HS-5 (cell line): ENCODE measurements around the gene BMS1.
"Not testable (repeated sequence)": the region's sequence is repeated elsewhere in the genome, so short reads cannot be mapped to it uniquely, and the experiment has no call there.

ENCODE experiments used
- DNase-seq: peaks from one replicate; pipeline ENCODE4 v3.0.0-alpha.2; 2012; ENCODE audit warnings: low read depth

Gene BMS1

DNA sequence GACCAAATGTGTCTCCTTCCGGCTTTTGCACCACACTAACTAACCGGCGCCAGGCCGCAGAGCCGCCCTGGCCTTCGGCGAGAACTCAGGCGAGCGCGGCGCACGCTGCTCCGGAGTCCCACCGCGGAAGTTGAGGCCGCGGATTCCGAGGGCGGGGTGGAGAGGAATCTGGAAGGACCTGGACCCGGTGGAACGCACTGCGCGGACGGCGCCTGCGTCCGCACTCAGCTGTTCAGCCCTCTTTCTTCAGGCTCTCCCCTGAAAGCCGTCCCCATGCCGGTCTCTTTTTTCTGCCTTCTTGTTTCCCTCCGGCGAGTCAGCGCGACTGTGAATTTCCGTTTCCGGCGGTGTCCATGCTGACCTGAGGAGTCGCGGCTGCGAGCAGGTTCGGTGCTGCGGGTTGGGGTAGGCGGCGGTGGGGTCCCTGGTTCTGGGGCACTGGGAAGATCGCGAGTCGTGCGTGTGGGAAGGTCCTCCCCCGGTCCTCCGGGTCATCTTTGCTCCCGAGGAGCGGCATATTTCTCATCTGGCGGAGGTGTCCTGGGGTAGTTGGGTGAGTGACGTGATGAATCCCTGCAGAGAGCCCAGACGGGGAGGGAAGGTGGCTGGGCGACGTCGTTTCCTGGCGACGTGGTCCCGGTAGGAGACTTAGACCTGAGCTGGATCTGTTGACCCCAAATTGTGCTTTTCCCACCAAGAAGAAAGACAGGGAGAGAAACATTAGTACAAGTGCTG, at the start of gene BMS1:
Gene BMS1, plus strand, starts transcription at position 350 of the 735 bp plus-strand sequence. CDS start 1,600 bp downstream, outside the sequence.
- DNase-seq = peak; percentile 83

- no peak for DNase-seq
Measured at GRCh38 chr10:42734536-42734935, 48.1 kb upstream of the BMS1 start.

DNA sequence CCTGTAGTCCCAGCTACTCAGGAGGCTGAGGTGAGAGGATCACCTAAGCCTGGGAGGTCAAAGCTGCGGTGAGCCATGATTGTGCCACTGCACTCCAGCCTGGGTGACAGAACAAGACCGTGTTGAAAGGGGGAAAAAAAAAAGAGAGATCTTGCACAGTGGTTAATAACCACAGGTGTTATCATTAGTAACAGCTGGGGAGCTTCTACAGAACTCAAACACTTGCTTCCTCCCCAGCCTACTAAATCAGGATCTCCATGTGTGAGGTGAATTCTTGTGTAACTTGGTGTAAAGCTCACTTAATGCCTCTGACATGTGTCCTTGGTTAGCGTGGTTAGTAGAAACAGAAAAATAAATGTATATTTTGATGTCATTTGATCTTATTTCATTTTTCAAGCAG, 43.9 kb upstream of the BMS1 start:
- DNase-seq = no peak

GRCh38 chr10:42741536-42741935, 41.1 kb upstream of the BMS1 start:
- not testable (repeated sequence) for DNase-seq

DNA sequence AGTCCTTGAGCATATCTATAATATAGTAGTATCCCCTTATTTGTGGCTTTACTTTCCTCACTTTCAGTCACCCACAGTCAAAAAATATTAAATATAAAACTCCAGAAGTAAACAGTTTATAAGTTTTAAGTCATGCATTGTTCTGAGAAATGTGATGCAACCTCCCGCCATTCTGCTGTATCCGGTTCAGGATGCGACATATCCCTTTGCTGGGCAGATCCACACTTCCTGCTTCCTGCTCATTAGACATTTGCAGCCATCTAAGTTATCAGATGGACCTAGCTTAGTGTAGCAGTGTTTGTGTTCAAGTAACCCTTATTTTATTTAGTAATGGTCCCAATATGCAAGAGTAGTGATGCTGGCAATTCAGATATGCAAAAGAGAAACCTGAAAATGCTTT, 38.9 kb upstream of the BMS1 start:
- no peak for DNase-seq

DNA sequence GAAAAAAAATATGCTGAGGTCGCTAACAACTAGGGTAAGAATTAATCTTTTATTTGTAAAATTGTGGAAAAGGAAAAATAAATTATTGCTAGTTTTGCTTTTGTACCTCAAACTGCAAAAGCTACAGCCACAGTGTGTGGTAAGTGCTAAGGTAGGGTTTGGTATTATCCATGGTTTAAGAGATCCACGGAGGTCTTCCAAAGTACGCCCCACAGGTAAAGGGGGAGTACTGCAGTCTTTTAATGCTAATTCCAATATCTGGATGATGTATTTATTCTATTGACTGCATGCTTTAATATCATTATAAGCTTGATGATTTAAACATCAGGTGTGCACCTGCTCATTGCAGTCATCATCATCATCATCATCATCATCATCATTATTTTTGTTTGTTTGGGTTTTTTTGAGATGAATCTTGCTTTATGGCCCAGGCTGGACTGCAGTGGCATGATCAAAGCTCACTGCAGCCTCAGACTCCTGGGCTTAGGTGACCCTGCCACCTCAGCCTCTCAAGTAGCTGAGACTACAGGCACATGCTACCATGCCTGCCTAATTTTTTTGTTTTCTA, 38.4 kb upstream of the BMS1 start:
- no peak for DNase-seq

- peak; percentile 22 for DNase-seq
Measured at GRCh38 chr10:42753126-42753506, 29.5 kb upstream of the BMS1 start.

DNA sequence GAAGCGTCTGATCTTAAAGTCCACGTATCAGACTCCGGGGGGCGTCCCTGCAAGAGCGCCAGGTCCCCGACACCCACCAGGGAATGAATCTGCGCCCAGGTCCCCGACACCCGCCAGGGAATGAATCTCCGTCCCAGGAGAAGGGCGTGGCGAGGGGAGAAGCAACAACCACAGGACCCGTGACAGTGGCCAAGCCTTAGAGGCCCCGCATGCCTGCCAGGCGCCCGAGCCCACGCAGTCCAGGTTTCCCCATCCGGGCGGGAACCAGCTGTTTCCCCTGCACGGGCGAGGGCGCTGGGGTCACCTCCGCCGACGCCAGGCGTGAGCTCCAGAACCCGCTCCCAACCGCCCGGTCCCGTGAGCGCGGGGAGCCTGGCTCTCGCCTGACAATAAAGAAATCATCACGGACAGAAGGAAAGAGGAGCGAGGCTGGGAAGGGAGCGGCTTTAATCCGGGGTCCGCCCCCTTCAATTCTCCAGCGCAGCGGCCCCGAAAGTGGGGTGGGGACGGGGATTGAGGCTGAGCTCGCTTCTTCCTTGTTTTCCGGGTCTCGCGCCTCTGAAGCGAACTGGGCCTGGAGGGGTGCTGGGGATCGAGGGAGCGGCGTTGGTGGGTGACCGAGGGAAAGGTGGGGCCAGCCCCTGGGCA, 29.0 kb upstream of the BMS1 start:
- DNase-seq = no peak

DNA sequence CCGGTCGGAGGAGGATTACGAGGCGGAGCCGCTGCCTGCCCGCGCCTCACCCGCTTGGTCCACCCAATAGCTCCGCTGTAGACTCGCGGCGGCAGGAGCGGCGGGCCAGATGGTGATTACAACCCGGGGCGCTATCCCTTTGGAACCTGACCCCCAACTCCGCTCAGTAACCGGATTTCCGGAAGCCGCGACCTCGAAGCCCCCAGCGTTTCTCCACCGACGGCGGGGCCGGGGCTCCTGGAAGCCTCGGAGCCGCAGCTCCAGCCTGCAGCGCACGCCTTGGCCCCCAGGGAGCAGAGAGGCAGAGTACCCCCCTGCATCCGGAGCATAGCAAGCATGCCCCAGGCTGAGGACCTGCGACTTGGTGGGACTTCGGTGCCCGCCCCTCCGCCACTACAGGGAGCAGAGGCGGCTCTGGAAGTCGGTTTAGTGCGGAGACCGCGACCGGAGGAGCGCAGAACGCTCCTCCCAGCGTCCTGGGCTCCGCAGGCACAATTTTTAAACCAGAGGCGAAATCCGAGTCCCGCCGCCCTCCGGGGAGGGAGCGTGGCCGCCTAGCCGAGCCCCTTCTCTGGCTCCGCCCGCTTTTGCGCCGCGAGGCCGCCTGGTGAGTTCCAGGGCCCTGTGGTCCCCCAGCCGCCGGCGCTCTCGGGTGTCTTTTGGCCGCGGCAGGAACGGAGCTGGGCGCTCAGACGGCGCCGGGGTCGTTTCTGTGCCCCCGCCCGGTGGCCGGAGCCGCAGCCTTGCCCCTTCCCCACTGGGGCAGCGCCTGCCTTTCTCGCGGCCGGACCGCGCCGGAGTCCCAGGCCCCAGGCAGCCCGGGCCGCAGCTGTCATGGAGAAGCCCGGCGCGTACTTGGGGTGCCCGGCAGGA, 28.2 kb upstream of the BMS1 start:
- DNase-seq = no peak

DNA sequence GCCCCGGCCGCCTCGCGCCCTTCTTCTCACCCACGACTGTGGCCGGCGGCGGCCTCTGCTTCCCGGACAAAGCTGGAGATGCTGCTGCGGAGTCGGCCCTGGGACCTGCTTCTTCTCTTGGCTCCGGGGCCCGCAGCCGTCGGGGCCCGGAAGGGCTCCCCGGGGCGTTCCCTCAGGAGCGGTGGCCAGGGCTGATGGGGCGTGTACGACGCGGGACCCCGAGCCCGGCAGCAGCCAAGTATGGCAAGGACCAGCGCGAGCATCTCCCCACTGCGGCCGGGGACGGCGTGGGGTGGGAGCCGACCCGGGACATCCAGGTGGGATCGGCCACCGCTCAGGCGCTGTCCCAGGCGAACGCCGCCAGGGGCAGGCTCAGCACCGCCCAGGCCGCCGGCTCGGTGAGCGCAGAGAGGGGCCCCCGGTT, 27.6 kb upstream of the BMS1 start:
- DNase-seq = no peak

DNA sequence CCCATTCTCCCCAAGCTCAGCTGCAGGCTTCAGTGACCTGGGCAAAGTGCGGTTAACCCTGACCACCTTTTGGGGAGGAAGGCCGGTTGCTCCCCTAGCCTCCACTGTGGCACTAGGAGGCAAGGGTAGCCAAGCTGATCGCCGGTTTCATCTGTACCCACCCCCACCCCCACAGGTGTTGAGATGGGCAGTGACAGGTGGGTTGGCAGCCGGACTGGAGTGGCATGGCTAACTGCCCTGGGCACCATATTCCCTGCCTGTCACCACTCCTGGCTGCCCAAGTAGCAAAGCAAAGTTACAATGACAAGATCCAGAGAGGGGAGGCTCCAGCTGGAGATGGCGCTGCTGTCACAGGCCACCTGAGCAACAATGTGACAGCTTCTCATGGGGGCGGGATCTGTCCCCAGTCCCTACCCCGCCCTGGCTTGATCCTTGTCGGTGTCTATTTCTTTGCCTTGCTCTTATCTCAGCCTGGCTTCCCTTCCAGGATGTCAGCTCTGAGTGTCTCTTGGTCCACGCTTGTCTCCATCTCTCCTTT, 27.0 kb upstream of the BMS1 start:
- no peak for DNase-seq

GRCh38 chr10:42767906-42768305, 14.7 kb upstream of the BMS1 start:
- DNase-seq = no peak

- DNase-seq = no peak
Measured at GRCh38 chr10:42768581-42769152, 13.9 kb upstream of the BMS1 start.

DNA sequence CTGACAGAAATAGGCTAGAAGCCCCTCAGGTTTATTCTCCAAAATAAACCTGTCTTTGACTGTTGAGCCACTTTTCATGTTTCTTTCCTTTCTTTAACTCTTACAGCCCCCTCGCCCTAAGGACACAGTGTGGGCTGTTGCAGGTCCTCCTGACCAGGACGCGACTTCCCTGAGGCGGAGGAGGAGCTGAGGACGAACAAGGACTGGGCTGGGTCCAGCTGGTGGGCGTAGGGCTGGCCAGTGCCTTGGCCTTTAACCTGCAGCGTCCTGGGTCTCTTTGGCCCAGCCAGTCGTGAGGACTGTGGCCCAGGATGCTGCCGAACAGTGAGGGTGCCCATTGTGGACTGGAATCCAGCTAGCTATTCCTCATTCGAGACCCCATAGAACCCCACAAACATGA, 13.4 kb upstream of the BMS1 start:
- DNase-seq = no peak

DNA sequence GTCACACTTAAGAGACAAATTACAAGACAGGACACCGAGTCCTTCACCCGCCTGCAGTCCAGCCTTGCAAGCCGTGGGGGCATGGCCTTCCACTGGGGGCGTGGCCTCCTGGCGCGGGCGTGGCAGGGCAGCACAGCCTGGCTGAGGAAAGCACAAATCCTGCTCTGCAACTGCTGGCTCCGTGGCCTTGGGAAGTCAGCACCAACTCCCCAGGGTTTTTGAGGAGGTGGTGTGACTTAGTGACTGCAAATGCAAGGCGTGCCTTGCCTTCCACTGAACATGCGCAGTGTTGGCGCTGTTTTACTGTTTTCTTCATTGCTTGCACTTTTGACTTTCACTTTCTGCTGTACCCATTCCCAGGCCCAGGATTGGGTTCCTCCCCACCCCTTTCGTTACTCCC, 12.9 kb upstream of the BMS1 start:
- no peak for DNase-seq

DNA sequence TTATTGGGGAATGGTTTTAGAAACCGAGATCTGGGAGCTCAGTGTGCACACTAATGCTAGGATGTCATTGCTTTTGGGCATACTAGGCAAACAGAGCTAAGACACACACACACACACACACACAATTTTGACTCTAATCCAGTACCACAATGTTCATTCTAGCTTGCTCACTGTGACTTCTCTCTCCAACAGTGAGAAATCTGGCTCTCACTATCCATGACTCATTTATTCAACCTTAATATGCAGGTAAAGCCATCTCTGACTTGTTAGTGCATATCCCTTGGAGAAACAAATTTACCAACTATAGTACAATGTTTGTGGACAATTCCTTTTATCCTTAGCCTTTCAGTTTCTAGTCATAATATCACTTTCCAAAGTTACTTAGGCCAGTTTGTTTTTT, 5.9 kb upstream of the BMS1 start:
- DNase-seq = no peak

DNA sequence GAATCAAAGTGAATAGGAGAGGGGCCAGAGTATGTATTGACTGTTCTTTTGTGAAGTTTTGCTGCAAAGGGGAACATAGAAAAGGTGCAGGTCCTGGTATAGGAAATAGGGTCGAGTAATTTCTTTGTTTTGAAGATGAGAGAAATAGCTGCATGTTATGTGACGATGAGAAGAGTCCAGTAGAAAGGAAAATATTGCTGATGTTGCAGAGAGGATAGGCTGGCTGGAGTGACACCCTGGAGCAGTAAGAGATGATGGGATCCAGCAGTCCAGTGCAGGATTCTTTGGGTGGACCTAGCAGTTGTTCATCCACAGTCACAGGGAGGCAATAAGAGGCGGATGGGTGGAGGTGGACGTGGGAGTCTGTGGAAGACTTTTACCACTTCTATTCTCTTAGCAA, 2.1 kb upstream of the BMS1 start:
- DNase-seq = no peak

- no peak for DNase-seq
Measured at GRCh38 chr10:42781893-42782445, 626 bp upstream of the BMS1 start.

- peak; percentile 26 for DNase-seq
Measured at GRCh38 chr10:42783181-42783549, 570 bp downstream of the BMS1 start.

DNA sequence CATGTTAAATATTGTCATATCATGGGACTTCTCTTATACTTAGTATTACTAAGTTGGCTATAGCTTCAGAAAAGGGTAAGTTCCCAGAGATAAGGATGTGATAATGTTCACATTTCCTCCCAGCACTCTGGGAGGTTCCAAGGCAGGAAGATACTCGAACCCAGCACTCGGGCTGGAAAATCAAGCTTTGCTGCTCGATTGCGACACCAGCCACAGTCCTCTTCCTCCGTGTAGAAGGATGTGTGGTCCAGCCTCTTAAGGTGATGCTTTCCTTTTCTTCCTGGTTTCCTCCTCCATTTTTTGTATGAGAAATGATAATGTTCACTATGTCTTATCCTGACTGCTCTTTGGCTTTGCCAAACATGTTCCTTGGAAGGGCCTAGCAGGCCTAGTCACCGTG, 3.2 kb downstream of the BMS1 start:
- no peak for DNase-seq

DNA sequence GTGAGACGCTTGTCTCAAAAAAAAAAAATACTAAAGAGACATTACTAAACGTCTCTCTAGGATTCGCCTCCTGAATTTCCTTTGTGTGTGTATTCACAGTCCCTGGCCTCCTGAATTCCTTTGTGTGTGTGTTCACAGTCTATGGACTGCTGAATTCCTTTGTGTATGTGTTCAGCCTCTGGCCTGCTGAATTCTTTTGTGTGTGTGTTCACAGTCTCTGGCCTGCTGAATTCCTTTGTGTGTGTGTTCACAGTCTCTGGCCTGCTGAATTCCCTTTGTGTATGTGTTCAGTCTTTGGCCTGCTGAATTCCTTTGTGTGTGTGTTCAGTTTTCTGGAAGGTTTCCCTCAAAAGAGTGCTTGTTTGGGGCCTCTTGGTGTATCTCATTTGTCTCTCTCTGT, 8.2 kb downstream of the BMS1 start:
- no peak for DNase-seq

- no peak for DNase-seq
Measured at GRCh38 chr10:42795701-42796100, 13.1 kb downstream of the BMS1 start.
